Measurements from ENCODE around the gene PMM1. TPM values are rescaled to one million over a fixed set of nuclear protein-coding genes. Genes with fewer than 3 reads are reported as not detected.
"Not testable (repeated sequence)": the region's sequence is repeated elsewhere in the genome, so short reads cannot be mapped to it uniquely, and the experiment has no call there.

The PMM1 gene
- 10 to 100 TPM; 17.7 to 26.1 (median 23.8) TPM for total RNA-seq

DNA sequence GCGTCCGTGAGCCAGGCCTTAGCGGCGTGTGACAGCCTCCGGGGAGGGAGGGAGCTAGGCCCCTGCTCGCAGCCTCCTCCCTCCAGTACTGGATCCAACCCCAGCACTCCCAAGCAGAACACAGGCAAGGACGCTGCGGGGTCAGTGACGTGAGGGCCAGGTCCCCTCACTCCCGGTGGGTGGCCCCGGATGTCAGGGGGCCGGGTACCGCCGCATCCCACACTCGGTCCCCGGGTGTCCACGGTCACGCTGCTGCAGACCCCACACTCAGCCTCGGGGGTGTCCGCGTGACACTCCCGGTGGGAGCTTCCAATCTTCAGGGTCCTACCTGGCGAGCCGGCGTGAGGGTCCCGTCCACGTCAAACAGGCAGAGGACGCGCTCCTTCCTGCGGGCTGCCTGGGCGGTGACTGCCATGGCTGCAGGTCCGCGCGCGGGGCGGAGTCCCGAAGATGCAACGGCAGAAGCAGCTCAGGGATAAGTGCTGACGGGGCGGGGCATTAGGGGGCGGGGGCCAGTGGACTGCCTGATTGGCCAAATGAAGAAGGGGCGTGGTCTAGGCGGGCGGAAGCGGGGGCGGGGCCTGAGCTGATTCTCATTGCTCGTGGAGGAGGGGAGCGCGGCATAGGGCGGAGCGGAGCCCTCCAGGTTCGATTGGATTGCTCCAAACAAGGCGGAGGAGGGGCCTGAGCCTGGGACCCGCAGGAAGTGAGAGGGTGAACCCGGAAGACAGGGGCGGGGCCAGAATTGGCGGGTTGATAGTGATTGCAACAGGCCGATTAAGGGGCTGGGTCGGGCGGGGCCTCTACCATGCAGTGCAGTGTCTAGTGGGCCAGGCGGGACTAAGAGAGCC lies at the start of gene PMM1:
Gene PMM1 (minus strand): TSS at position 450 of the 851 bp plus-strand sequence. CDS start 35 bp downstream, at position 415.
- Histone ChIP-seq H3K27me3 (no peaks in the 10 kb centered on the region), H3K4me1 (peaks cover 5 to 10% of the 10 kb centered on the region in 2 donors), H3K27ac (peak within 1 kb of the TSS in 2 of 3 donors; percentile 29 to 38), H3K9me3 (no peaks in the 10 kb centered on the region), H3K4me3 (replicated peaks in 1 of 3) (peak within 1 kb of the TSS; percentile 62 to 80 (median 66)), H3K36me3 (no peaks in the 10 kb centered on the region)
- 2% methylated on average over 19 to 21 of the region's 61 CpGs for WGBS, 2 donors
- peak; percentile 100 for DNase-seq
- peak in 1 of 2 donors; percentile 71 for TF ChIP-seq POLR2A (IDR thresholded peaks at IDR 0.05)
- TF ChIP-seq, protein P1, sequence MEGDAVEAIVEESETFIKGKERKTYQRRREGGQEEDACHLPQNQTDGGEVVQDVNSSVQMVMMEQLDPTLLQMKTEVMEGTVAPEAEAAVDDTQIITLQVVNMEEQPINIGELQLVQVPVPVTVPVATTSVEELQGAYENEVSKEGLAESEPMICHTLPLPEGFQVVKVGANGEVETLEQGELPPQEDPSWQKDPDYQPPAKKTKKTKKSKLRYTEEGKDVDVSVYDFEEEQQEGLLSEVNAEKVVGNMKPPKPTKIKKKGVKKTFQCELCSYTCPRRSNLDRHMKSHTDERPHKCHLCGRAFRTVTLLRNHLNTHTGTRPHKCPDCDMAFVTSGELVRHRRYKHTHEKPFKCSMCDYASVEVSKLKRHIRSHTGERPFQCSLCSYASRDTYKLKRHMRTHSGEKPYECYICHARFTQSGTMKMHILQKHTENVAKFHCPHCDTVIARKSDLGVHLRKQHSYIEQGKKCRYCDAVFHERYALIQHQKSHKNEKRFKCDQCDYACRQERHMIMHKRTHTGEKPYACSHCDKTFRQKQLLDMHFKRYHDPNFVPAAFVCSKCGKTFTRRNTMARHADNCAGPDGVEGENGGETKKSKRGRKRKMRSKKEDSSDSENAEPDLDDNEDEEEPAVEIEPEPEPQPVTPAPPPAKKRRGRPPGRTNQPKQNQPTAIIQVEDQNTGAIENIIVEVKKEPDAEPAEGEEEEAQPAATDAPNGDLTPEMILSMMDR (IDR thresholded peaks at IDR 0.05), result no peak
- intact Hi-C loops (cut with DNase I), result loop anchor here (10.0 kb wide), 1 partner anchor 195 kb away; no protein-coding TSS in a partner anchor

GRCh38 chr22:41638748-41639147 lies 49.1 kb upstream of the PMM1 start:
- 95 to 96% methylated on average over 5 of the region's 5 CpGs for WGBS, 2 donors
- H3K36me3 ChIP-seq, result peaks cover 62 to 67% of the 10 kb centered on the region in 2 donors
- no peaks in the 10 kb centered on the region for H3K27me3 ChIP-seq
- no peak for DNase-seq
- H3K4me1 ChIP-seq, result no peaks in the 10 kb centered on the region
- intact Hi-C loops (cut with DNase I), result no loop called here
- H3K9me3 ChIP-seq, result no peaks in the 10 kb centered on the region
- H3K27ac ChIP-seq, result no peak overlapping the region
- no peak overlapping the region for H3K4me3 ChIP-seq (replicated peaks in 1 of 3)
- no peak for TF ChIP-seq POLR2A (IDR thresholded peaks at IDR 0.05)
- TF ChIP-seq, protein P1 (IDR thresholded peaks at IDR 0.05), result no peak

DNA sequence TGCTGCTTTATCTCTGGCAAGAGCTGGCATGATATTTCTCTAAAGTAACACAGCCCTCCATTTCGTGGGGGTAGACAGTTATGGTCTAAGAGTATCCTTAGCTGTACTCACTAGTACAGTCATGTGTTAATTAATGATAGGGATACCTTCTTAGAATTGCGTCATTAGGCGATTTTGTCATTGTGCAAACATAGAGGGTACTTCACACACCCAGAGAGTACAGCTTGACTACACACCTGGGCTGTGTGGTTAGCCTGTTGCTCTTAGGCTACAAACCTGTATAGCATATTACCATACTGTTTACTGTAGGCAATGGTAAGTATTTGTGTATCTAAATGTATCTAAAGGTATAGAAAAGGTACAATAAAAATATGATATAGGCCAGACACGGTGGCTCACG lies 48.5 kb upstream of the PMM1 start:
- no peak overlapping the region for H3K27ac ChIP-seq
- no peak for TF ChIP-seq POLR2A (IDR thresholded peaks at IDR 0.05)
- TF ChIP-seq, protein P1 (IDR thresholded peaks at IDR 0.05), result no peak
- no peak overlapping the region for H3K4me3 ChIP-seq (replicated peaks in 1 of 3)
- H3K9me3 ChIP-seq, result no peaks in the 10 kb centered on the region
- intact Hi-C loops (cut with DNase I), result no loop called here
- no peak for DNase-seq
- H3K27me3 ChIP-seq, result no peaks in the 10 kb centered on the region
- H3K36me3 ChIP-seq, result peaks cover 64 to 66% of the 10 kb centered on the region in 2 donors
- WGBS, 2 donors, result 92% methylated on average over 5 of the region's 5 CpGs
- H3K4me1 ChIP-seq, result no peaks in the 10 kb centered on the region

DNA sequence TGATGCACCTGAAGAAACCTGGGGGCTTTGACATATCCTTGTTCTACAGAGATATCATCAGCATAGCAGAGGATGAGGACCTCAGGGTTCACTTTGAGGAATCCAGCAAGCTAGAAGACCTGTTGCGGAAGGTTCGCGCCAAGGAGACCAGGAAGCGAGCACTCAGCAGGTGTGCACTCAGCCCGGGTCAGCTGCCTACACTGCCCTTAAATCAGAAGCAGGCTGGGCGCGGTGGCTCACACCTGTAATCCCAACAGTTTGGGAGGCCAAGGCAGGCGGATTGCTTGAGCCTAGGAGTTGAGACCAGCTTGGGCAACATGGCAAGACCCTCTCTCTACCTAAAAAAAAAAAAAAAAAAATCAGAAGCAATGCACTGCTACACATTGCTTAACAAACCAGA lies 48.0 kb upstream of the PMM1 start:
- H3K27ac ChIP-seq; DNase-seq; H3K27me3 ChIP-seq; H3K9me3 ChIP-seq; H3K4me1 ChIP-seq; H3K4me3 ChIP-seq (replicated peaks in 1 of 3); intact Hi-C loops (cut with DNase I): not testable (repeated sequence)
- 96 to 99% methylated on average over 8 of the region's 8 CpGs for WGBS, 2 donors
- H3K36me3 ChIP-seq, result peaks cover 59 to 61% of the 10 kb centered on the region in 2 donors

- H3K36me3 ChIP-seq, result peaks cover 52 to 53% of the 10 kb centered on the region in 2 donors
- no peak for DNase-seq
Observed at GRCh38 chr22:41636467-41636866, 46.8 kb upstream of the PMM1 start.

DNA sequence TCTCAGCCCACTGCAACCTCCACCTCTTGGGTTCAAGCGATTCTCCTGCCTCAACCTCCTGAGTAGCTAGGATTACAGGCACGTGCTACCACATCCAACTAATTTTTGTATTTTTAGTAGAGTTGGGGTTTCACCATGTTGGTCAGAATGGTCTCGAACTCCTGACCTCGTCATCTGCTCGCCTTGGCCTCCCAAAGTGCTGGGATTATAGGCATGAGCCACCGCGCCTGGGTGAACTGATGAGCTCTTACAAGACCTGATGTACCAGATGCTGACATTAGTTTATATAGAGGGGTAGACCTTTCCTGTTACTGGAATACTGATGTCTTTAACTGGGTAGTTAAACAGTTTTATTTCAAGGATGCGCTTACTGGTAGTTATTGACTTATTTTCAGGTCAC lies 45.0 kb upstream of the PMM1 start:
- WGBS, 2 donors, result 97 to 98% methylated on average over 8 of the region's 8 CpGs
- H3K9me3 ChIP-seq; H3K4me3 ChIP-seq (replicated peaks in 1 of 3); intact Hi-C loops (cut with DNase I); H3K27me3 ChIP-seq; H3K4me1 ChIP-seq; DNase-seq; H3K27ac ChIP-seq: not testable (repeated sequence)
- peaks cover 46 to 52% of the 10 kb centered on the region in 2 donors for H3K36me3 ChIP-seq

More at GRCh38 chr22:41636467-41636866, 46.8 kb upstream of the PMM1 start:
- intact Hi-C loops (cut with DNase I), result no loop called here
- Histone ChIP-seq H3K27ac (no peak overlapping the region), H3K9me3 (no peaks in the 10 kb centered on the region), H3K27me3 (no peaks in the 10 kb centered on the region), H3K4me3 (replicated peaks in 1 of 3) (no peak overlapping the region), H3K4me1 (no peaks in the 10 kb centered on the region)
- TF ChIP-seq, protein P1 (IDR thresholded peaks at IDR 0.05), result no peak
- no peak for TF ChIP-seq POLR2A (IDR thresholded peaks at IDR 0.05)
- WGBS, 2 donors, result 75 to 77% methylated on average over 7 of the region's 7 CpGs

GRCh38 chr22:41631615-41632014 lies 42.0 kb upstream of the PMM1 start:
- peaks cover 41 to 55% of the 10 kb centered on the region in 2 donors for H3K36me3 ChIP-seq
- H3K4me3 ChIP-seq (replicated peaks in 1 of 3); DNase-seq; H3K27ac ChIP-seq; intact Hi-C loops (cut with DNase I); H3K4me1 ChIP-seq; H3K9me3 ChIP-seq; H3K27me3 ChIP-seq: not testable (repeated sequence)
- 98% methylated on average over 6 to 8 of the region's 23 CpGs for WGBS, 2 donors

- DNase-seq; intact Hi-C loops (cut with DNase I): not testable (repeated sequence)
Observed at GRCh38 chr22:41631115-41631514, 41.5 kb upstream of the PMM1 start.

More at GRCh38 chr22:41631115-41631514, 41.5 kb upstream of the PMM1 start:
- WGBS, 2 donors, result 98% methylated on average over 8 of the region's 28 CpGs; no CpG with 5 or more reads in 1 of the 2 donors
- H3K4me1 ChIP-seq; H3K27ac ChIP-seq; H3K27me3 ChIP-seq; H3K4me3 ChIP-seq (replicated peaks in 1 of 3); H3K9me3 ChIP-seq: not testable (repeated sequence)
- peaks cover 40 to 55% of the 10 kb centered on the region in 2 donors for H3K36me3 ChIP-seq

Measured in thyroid gland (tissue), 4 donors.